IPS-NIHi11 (cell line): ENCODE data around the gene CYP26A1.

Experiments used
- DNase-seq: peaks from one replicate; pipeline ENCODE4 v3.0.0; 2012; ENCODE audit warnings: mixed read lengths, low spot score

The CYP26A1 gene

GRCh38 chr10:93064874-93065660, 8.6 kb upstream of the CYP26A1 start:
- DNase-seq = no peak

GRCh38 chr10:93065675-93066543, 7.8 kb upstream of the CYP26A1 start:
- peak; percentile 51 for DNase-seq

- no peak for DNase-seq
Measured at GRCh38 chr10:93066544-93066913, 7.2 kb upstream of the CYP26A1 start.

- no peak for DNase-seq
Measured at GRCh38 chr10:93067443-93068365, 6.0 kb upstream of the CYP26A1 start.

- peak; percentile 63 for DNase-seq
Measured at GRCh38 chr10:93068411-93069244, 5.1 kb upstream of the CYP26A1 start.

GRCh38 chr10:93069245-93069561, 4.5 kb upstream of the CYP26A1 start:
- no peak for DNase-seq

GRCh38 chr10:93070378-93071176, 3.1 kb upstream of the CYP26A1 start:
- DNase-seq = no peak

GRCh38 chr10:93071177-93071472, 2.6 kb upstream of the CYP26A1 start:
- no peak for DNase-seq

GRCh38 chr10:93071674-93072224, 1.9 kb upstream of the CYP26A1 start:
- DNase-seq = peak; percentile 89

GRCh38 chr10:93072225-93072712, 1.4 kb upstream of the CYP26A1 start:
- DNase-seq = no peak

- no peak for DNase-seq
Measured at GRCh38 chr10:93072713-93073538, 767 bp upstream of the CYP26A1 start.

- peak; percentile 61 for DNase-seq
Measured at GRCh38 chr10:93074147-93074596, 479 bp downstream of the CYP26A1 start.

- no peak for DNase-seq
Measured at GRCh38 chr10:93074597-93075368, 1.1 kb downstream of the CYP26A1 start.

- DNase-seq = no peak
Measured at GRCh38 chr10:93075369-93076221, 1.9 kb downstream of the CYP26A1 start.

- no peak for DNase-seq
Measured at GRCh38 chr10:93076871-93077270, 3.2 kb downstream of the CYP26A1 start.

- no peak for DNase-seq
Measured at GRCh38 chr10:93077860-93078337, 4.2 kb downstream of the CYP26A1 start.

GRCh38 chr10:93079663-93080349, 6.1 kb downstream of the CYP26A1 start:
- peak; percentile 6 for DNase-seq
